Activated naive CD4-positive, alpha-beta T cell (primary cell): ENCODE measurements around the gene PALD1.
A peak's percentile ranks its signal among the peaks of the same experiment; 100 is the strongest.

Experiments used
- DNase-seq, 4 experiments: peaks; one replicate each; lab custom pipeline; 2025; lab: John Stamatoyannopoulos, UW

The PALD1 gene

DNA sequence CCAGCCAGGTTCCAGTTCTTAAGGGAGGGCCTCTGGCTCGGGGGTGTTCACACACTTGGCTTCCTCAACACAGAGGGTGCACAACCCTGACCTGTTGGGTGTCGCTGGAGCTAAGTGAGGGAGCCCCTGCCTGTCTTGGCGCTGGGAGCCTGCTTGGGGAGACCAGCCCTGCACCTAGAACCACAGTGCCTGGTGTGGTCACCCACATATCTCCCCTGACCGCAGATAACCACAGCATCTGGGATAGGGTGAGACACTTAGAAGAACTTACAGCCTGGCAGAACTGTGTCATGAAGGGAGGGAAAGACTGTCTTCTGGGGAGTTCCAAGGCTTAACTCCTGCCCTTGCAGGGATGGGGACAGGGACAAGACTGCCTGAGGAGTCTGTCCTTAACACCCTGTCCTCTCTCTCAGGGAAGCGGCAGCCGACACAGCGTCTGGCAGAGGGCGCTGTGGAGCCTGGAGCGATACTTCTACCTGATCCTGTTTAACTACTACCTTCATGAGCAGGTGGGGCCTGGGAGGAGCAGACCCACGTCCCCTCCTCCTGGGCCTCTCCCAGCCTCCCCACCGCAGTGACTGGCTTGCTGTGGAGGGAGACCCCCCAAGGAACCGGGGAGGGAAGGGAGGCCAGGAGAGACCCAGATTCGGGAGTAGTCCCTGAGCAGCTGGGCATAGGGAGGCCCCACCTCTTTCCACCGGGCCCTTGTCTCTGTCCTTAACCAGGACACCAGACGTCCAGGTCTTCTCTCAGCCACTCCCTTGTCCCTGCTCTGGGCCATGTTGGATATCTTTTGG, 59.0 kb downstream of the PALD1 start:
- no peak for DNase-seq

DNA sequence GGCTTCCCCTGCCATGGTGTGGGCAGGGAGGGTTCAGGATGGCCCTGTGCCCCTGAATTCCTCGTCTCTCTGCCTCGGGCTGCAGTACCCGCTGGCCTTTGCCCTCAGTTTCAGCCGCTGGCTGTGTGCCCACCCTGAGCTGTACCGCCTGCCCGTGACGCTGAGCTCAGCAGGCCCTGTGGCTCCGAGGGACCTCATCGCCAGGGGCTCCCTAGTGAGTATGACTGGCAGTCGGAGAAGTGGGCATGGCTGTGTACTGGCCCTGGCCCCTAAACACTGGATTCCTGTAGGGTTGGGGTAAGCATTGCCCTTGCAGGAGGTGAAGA, 59.6 kb downstream of the PALD1 start:
- no peak for DNase-seq

DNA sequence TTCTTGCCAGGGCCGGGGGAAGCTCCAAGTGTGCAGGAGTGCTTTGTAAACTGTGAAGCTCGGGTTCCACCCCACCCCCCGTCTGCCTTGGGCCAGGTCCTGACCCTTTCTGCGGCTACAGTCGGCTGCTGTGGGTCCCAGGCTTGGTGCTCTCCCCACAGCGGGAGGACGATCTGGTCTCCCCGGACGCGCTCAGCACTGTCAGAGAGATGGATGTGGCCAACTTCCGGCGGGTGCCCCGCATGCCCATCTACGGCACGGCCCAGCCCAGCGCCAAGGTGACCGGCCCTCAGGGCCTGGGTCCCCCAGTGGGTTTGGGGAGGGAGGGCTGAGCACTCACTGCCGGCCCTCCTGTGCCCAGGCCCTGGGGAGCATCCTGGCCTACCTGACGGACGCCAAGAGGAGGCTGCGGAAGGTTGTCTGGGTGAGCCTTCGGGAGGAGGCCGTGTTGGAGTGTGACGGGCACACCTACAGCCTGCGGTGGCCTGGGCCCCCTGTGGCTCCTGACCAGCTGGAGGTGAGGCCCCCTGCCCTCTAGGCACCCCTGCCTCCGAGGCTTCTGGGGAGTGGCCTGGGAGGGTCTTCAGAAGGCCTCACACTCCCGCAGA, 60.3 kb downstream of the PALD1 start:
- DNase-seq = no peak

DNA sequence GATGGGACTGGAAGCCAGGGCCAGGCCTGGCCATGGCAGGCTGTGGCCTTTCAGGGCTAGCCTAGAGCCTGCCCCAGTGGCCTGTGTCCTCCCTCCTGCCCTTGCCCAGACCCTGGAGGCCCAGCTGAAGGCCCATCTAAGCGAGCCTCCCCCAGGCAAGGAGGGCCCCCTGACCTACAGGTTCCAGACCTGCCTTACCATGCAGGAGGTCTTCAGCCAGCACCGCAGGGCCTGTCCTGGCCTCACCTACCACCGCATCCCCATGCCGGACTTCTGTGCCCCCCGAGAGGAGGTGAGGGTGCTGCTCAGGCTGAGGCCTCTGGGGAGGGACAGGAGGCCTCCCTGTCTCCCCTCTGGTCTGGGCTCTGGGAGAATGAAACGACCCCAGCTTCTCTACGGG, 60.9 kb downstream of the PALD1 start:
- no peak for DNase-seq

DNA sequence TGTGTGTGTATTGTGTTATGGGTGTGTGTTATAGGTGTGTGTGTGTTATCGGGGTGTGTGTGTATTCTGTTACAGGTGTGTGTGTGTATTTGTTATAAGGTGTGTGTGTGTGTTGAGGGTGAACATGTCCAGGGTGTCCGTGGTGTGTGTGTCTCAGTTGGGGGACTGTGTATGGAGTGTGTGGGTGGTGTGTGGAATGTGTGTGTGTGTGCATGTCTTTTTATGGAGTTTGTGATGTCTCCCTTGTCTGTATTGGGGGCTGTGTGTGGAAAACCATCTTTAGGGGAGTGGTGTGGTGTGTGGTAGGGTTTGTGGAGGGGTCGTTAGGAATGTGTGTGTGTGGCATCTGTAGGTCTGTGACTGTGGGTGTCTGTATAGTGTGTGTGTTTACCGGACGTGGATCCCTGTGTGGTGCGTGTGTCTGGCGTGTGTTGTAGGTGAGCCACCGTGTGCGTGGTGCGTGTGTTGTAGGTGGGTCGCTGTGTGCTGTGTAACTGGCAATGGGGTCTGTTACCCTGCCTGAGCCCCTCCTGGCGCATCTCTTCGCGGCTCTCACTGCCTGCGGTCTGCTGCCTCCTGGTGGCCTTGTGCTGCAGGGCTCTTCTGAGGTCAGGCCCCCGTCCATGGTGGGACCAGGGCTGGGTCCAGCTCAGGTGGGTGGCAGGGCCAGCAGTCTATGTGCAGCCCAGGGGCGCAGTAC, 61.7 kb downstream of the PALD1 start:
- peak in 1 of 4 experiments; percentile 20 for DNase-seq

DNA sequence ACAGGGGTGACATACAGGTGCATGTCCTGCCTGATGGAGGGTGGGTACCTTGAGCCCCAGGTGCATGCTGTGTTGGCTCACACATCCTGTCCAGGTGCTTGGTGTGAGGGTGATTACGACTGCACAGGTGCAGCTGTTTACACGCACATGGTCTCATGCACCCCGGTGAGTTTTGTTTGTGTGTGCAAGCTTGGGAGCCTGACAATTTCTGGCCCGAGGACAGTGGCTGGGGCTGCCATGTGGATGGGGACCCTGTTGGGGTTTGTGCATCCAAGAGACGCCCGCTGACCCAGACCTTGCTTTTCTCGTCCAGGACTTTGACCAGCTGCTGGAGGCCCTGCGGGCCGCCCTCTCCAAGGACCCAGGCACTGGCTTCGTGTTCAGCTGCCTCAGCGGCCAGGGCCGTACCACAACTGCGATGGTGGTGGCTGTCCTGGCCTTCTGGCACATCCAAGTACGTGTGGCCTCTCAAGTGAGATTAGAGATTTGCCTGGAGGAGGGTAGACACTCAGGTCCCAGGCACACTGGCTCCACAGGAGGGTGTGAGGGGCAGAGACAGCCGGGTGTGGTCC, 62.3 kb downstream of the PALD1 start:
- DNase-seq = no peak

DNA sequence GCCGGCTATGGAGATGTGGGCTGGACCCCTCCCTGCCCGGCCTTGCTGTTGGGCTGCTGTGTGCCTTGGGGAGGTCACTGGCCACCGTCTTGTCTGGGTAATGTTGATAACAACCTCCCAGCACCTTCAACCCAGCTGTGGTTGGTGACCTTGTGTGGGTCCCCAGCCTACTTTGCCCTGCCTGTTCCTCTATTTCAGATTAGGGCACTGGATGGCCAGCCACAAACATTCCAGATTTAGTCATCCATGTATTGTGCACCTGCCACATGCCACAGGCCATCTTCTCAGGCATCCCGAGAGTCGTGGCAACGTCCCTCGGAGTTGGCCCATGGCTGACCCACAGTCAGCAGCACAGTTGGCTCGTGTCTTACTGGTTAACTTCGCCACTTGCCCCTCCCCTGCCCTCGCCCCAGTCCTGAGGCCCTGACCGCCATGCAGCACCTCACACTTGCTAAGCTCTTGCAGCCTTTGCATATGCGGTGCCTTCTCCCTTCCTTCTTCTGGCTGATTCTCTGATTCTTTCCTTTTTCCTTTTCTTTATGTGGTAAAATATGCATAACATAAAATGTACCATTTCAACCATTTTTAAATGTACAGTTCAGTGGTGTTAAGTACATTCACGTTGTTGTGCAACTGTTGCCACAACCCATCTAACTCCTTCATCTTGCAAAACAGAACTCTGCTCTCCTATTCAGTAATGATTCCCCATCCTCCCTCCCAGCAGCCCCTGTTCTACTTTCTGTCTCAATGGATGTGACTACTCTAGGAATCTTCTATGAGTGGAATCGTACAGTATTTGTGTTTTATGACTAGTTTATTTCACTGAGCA, 63.4 kb downstream of the PALD1 start:
- no peak for DNase-seq

DNA sequence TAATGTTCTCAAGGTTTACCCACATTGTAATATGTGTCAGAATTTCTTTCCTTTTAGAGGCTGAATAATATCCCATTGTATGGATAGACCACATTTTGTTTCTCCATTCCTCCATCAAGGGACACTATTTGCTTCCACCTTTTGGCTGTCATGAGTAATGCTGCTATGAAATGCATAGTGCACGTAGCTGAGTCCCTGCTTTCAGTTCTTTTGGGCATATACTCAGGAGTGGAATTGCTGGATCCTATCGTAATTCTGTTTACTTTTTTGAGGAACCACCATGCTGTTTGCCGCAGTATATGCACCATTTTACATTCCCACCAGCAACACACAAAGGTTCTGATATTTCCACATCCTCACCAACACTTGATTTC, 64.0 kb downstream of the PALD1 start:
- no peak for DNase-seq

DNA sequence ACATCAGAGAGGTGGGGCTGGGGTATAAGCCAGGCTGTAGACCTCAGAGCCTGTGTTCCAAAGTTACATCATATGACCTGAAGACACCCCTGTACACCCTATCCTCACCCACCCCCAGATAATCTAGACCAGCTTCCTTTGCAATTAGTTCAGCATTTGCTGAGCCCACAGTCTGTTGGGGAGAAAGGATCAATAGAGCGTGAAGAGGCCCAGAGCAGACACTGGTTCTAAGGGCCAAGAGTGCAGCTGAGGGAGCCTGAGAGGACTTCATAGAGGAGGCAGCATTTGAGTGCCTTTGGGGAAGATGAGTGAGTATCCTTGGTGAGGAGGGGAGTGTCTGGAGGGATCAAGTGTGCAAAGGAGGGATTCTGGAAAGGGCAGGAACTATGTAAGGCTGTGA, 65.3 kb downstream of the PALD1 start:
- DNase-seq = no peak

DNA sequence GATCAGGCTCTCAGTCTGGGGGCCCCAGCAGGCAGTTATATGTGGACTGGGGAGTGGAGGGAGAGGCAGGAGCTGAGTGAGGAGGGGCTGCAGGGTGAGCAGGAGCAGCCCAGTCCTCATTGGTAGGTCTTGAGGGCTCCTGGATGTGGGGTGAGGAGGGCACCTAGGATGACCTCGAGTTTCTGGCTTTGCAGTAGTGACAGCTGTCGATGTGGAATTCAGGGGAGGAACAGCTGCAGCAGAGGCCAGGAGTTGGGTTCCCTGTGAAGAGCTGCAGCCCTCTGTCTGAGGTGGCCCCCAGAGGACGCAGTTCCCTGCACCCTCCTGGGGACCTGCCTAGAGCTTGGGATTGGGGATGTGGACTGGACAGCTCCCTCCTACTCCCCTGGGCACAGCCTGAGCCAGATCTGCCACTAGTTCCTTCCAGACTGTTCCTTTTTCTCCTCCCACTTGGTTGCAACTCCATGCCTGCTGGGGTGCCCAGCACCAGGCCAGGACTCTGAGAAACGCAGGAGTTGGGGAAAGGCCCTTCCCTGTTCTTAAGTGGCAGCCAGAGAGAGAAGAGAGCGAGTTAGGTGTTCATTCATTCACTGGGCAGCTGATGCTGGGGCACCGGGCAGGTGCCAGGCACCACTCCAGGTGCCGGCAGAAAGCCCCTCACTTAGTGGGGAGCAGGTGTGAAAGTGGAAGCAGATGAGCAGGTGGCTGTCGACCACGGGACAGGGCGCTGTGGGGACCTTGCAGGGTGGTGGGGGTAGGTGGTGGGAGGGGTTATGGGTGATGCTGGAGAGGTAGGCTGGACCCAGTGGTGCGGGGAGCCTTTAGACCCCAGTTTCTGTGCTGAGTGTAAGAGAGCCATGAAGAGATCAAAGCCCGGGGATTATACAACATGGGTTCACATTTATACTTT, 66.1 kb downstream of the PALD1 start:
- no peak for DNase-seq

DNA sequence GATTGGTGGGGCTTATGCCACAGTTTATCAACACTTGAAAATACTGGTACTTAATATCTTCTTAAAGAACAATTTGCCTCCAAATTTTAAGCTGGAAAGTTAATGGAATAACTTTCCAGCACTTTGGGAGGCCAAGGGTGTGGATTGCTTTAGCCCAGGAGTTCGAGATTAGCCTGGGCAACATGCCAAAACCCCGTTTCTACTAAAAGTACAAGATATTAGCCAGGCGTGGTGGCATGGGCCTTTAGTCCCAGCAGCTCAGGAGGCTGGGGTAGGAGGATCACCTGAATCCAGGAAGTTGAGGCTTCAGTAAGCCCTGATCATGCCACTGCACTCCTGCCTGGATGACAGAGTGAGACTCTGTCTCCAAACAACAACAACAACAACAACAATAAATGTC, 68.0 kb downstream of the PALD1 start:
- no peak for DNase-seq

DNA sequence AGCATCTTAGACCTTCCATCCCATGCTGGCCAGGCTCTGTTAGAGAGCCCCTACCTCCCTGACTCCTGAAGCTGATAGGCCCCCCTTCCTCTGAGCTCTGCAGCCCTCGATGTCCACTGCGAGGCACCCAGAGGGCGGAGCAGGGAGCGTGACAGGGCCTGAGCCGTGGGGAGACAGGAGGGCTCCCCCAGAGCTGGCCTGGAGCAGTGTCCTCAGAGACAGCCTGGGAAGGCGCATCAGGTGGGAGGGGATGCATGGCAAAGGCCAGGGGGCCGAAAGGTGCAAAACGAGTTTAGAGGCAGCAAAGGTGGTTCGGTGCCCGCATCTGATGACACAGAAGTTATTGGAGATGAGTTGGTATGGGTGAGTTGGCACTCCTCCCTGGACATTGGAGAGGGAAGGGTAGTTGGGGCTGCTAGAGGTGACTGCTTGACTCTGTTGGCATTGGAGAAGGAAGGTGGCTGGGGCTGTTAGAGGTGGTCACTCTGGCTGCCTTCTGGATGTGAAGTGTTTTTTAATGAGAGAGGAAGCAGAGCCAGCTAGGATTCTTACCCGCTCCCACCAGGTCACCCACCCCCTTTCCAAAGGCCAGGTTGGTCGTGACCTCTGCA, 70.9 kb downstream of the PALD1 start:
- no peak for DNase-seq

DNA sequence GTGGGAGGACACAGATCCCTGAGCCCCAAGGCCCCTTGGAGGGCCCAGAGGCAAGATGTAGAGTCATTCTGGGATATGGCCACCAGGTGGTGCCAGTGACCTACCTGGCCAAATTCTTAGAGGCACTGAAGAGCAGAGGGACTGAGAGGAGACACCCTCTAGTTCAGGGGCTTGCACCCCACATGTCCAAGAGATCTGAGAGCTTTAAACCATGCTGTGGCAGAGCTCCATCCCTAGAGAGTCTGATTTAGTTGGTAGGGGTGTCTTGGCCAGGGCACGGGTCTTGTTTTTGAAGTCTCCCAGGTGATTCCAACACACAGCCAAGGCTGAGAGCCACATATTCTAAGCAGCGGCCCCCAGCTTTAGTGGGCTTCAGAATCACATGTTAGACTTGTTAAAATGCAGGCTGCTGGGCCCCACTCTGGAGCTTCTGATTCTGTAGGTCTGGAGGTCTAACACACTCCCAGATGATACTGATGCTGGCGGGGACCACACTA, 71.4 kb downstream of the PALD1 start:
- DNase-seq = peak; percentile 47 to 64 (median 54)

DNA sequence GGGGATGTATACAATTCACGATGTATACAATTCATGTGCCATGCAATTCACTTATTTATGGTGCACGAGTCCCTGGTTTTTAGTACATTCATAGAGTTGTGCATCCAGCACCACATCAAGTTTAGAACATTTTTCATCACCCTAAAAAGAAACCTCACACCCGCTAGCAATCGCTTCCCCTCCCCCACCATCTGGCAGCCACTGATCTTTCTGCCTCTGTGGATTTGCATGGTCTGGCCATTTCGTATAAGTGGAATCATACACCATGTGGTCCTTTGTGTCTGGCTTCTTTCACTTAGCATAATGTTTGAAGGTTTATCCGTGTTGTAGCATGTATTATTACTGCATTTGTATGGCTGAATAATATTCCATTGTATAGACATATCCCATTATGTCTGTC, 71.9 kb downstream of the PALD1 start:
- no peak for DNase-seq

DNA sequence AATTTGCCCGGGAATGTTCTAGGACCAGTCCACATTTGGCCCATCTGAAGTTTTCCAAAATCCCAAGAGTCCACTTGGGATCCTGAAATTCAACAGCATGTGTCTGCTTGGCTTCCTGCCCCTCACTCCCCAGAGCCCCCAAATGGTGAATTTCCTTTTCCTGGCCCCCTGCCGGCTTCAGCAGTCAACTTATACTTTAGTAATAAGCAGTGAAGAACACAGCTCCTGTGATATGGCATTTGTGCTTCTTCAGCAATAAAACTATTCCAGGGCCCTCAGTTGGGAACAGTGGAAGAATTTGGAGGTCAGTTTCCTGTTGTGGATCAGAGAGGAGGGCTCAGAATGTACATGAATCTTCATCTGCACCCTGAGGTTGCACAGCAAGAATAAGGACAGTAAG, 72.9 kb downstream of the PALD1 start:
- DNase-seq = no peak

DNA sequence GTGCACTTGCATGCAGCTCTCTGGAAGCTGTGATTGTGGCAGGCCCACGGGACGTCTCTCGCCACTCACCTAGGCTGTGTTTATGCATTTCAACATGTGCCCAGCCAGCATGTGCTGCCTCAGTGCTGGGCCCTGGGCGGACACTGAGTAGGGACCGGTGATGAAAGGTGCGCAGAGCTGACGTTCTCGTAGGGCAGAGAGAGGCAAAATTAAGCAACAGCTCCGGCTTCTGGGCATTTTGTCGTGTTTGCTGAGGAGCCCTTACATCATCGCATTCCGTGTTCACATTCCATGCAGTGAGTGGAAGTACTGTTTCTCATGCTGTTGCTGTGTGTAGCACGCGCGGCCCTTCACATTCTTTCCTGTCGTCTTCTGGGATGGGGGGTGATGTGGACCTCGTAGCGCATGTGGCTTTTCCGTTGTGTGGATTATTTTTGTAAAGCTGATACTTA, 73.4 kb downstream of the PALD1 start:
- DNase-seq = no peak

DNA sequence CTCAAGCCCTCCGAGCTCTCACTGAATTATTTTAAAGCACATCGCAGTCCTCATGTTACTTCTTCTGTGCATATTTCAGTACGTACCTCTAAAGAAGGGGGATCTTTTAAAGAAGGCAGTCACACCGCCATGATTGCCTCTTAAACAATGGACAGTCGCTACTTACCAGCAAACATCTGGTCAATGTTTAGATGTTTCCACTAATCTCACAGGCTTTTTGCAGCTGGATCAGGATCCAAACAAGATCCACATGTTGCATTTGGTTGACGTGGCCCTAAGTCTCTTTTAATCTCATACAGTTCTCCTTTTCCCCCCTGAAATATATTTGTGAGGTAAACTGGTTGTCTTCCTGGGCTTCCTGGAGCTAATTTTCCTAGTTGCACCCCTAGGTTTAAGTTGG, 74.0 kb downstream of the PALD1 start:
- DNase-seq = no peak

DNA sequence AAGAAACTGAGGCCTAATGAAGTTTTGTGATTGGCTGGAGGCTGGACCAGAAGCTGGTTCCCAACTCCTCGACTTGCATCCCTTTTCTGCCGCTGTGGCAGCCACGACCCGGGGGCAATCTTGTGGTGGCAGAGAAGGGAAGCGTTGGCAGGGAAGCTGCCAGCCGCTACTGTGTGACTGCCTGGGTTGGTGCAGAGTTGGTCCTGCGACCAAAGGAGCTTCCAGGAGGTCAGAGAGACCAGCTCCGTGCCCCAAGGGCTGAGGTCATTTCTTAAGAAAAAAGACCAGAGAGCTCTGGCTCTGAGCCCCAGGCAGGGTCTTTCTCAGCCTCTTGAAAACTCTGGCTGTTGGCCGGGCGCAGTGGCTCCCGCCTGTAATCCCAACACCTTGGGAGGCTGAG, 76.8 kb downstream of the PALD1 start:
- no peak for DNase-seq

DNA sequence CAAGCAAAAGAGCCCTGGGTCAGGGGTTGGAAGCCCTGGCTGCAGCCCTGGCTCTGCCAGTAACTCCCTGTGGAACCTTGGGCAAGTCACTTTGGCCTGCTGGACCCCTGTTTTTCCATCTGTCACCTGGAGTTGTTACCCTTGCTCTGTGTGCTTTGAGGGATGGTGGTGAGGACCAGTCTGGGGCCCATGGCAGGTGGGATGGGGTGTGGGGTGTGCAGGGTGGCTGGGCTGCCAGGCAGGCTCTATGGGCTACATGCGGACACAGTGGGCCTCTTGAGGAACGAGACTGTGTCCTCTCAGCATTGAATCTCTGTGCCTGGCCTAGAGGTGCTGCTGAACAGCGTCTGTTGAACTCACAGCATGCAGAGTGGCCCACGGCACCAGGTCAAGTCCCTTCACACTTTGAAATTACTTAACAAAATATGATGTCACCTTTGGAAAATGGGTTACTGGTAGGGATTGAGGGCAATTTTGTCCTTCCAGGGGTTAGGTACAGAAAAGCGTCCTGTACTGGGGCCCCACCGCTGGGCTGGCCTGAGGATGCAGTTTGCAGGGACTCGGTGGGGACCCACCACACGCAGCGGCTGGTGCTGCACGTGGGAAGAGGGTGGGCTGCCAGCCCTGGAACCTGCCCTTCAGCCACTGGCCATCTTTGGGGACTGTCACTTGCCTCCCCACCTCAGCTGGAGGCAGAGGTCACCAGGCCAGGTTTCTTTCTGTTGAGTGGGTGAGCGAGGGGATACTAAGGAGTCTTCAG, 78.7 kb downstream of the PALD1 start:
- DNase-seq = no peak

DNA sequence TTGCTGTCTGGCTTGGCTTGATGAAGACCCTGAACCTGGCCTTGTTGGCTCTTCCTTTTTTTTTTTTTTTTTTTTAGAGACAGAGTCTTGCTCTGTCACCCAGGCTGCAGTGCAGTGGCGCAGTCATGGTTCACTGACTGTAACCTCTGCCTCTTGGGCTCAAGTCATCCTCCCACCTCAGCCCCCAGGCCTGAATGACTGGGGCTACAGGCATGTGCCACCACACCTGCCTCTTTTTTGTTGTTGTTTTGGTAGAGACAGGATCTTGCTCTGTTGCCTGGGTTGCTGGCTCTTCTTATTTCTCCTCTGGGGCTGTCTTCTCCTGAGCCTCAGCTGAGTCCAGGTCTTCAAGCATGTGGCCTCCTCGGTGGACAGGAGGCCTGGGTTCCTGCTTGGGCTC, 79.3 kb downstream of the PALD1 start:
- DNase-seq = no peak
